HepG2 (cell line): Measurements from ENCODE around the gene DHX29. TPM values are rescaled to one million over a fixed set of nuclear protein-coding genes. Genes with fewer than 3 reads are reported as not detected.

Experiments used
- CTCF ChIP-seq: sonication (generic); formaldehyde crosslinking; IDR thresholded peaks from 2 replicates; pipeline ENCODE4 v1.5.0; 2020; ENCODE audit warnings: mild to moderate bottlenecking, missing genetic modification reagents, moderate library complexity
- MEF2D ChIP-seq: sonication (generic); formaldehyde crosslinking; IDR thresholded peaks from 2 replicates; pipeline ENCODE4 v1.5.1; 2020; ENCODE audit warnings: mild to moderate bottlenecking, missing genetic modification reagents
- PATZ1 ChIP-seq: sonication (generic); formaldehyde crosslinking; IDR thresholded peaks from 2 replicates; pipeline ENCODE4 v1.4.0; 2020; ENCODE audit warnings: missing genetic modification reagents
- SATB2 ChIP-seq: sonication (generic); formaldehyde crosslinking; IDR thresholded peaks from 2 replicates; pipeline ENCODE4 v1.5.0; 2020; ENCODE audit warnings: missing genetic modification reagents
- SP140L ChIP-seq: sonication (generic); formaldehyde crosslinking; IDR thresholded peaks from 2 replicates; pipeline ENCODE4 v1.4.0; 2020; ENCODE audit warnings: missing genetic modification reagents, borderline replicate concordance
- UBTF ChIP-seq: sonication (generic); formaldehyde crosslinking; IDR thresholded peaks from 2 replicates; pipeline ENCODE4 v1.4.0; 2020; ENCODE audit warnings: mild to moderate bottlenecking, missing genetic modification reagents
- ZNF331 ChIP-seq: sonication (generic); formaldehyde crosslinking; IDR thresholded peaks from 2 replicates; pipeline ENCODE4 v1.4.0; 2020; ENCODE audit warnings: missing genetic modification reagents
- ZNF616 ChIP-seq: sonication (generic); formaldehyde crosslinking; IDR thresholded peaks from 2 replicates; pipeline ENCODE4 v1.5.0; 2020; ENCODE audit warnings: low read depth, mild to moderate bottlenecking, missing genetic modification reagents
- ZNF644 ChIP-seq: IDR thresholded peaks from 2 replicates; pipeline ENCODE4 v1.6.1; 2016; ENCODE audit warnings: low read depth
- polyA plus RNA-seq, 8 experiments: library from polyadenylated mRNA; depleted of rRNA in 3 of 8; stranded (reverse) in 7 of 8; unstranded in 1 of 8; fragments of >200 nt; fragmentation: Illumina TruSeq in 4 of 8; extraction: Trizol in 4 of 8; gene quantifications; 2 replicates each; pipeline versions ENCODE4 v1.2.1 to v1.2.3, GENCODE V29; 2011 to 2016; ENCODE audit warnings: low read depth in 4 of 8, missing spikeins in 1 of 8, mixed read lengths in 1 of 8; ENCODE audit not compliant: insufficient read depth in 1 of 8
- total RNA-seq, 5 experiments: library from RNA; depleted of rRNA; stranded (reverse); fragments of >200 nt; fragmentation: Illumina TruSeq; extraction: Trizol; gene quantifications; 2 replicates each; pipeline ENCODE4 v1.2.3, GENCODE V29; 2016; ENCODE audit warnings: low read depth in 1 of 5
- TF ChIP-seq, protein P1 (sequence below): sonication (generic); formaldehyde crosslinking; IDR thresholded peaks from 2 replicates; pipeline ENCODE4 v1.4.0; 2020; ENCODE audit warnings: missing genetic modification reagents
- TF ChIP-seq, protein P2 (sequence below): sonication (generic); formaldehyde crosslinking; IDR thresholded peaks from 2 replicates; pipeline ENCODE4; 2020; ENCODE audit warnings: missing genetic modification reagents, mild to moderate bottlenecking, borderline replicate concordance

The DHX29 gene
- total and polyA plus RNA-seq, 2 of the 13 experiments (the other 11 are each of a cell fraction or from before 2014, with no cell fraction given), result 1.9 to 22.0 TPM

DNA sequence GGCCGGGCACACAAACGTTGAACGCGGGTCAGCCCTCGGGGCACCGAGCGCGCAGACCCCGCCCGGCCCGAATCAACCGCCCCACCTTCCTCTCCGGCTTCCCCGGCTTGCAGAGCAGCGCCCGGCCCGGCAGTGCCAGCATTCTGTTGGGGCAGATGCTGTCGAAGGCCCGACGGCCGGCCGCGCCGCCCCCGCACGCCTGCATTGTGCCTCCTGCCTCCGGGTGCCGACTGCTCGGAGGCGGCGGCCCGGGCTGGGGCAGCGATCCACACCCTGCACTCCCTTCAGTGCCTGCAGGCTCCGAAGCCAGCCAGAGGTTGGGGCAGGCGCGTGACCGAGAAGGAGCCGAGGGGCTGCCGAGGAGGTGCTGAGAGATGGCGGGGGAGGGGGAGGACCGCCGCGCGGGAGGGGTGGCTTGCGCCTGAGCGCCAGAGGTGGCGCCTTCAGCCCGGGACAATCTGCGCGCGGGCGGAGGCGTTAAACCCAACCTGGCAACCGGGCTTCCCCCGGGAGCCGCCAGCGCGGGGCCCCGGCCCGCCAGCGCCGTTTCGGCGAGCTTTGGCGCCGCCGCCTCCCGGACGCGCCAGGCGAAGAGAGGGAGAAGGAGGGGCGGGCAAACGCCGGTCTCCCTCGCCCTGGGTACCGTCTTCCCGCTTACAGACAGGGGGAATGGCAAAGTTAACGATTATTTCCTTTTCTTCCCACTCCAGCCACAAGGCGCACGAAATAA lies 80.4 kb downstream of the DHX29 start, which contains the start of gene MCIDAS (continued):
- TF ChIP-seq SP140L (CRISPR knock-in tag), result no peak
- TF ChIP-seq, protein P1, sequence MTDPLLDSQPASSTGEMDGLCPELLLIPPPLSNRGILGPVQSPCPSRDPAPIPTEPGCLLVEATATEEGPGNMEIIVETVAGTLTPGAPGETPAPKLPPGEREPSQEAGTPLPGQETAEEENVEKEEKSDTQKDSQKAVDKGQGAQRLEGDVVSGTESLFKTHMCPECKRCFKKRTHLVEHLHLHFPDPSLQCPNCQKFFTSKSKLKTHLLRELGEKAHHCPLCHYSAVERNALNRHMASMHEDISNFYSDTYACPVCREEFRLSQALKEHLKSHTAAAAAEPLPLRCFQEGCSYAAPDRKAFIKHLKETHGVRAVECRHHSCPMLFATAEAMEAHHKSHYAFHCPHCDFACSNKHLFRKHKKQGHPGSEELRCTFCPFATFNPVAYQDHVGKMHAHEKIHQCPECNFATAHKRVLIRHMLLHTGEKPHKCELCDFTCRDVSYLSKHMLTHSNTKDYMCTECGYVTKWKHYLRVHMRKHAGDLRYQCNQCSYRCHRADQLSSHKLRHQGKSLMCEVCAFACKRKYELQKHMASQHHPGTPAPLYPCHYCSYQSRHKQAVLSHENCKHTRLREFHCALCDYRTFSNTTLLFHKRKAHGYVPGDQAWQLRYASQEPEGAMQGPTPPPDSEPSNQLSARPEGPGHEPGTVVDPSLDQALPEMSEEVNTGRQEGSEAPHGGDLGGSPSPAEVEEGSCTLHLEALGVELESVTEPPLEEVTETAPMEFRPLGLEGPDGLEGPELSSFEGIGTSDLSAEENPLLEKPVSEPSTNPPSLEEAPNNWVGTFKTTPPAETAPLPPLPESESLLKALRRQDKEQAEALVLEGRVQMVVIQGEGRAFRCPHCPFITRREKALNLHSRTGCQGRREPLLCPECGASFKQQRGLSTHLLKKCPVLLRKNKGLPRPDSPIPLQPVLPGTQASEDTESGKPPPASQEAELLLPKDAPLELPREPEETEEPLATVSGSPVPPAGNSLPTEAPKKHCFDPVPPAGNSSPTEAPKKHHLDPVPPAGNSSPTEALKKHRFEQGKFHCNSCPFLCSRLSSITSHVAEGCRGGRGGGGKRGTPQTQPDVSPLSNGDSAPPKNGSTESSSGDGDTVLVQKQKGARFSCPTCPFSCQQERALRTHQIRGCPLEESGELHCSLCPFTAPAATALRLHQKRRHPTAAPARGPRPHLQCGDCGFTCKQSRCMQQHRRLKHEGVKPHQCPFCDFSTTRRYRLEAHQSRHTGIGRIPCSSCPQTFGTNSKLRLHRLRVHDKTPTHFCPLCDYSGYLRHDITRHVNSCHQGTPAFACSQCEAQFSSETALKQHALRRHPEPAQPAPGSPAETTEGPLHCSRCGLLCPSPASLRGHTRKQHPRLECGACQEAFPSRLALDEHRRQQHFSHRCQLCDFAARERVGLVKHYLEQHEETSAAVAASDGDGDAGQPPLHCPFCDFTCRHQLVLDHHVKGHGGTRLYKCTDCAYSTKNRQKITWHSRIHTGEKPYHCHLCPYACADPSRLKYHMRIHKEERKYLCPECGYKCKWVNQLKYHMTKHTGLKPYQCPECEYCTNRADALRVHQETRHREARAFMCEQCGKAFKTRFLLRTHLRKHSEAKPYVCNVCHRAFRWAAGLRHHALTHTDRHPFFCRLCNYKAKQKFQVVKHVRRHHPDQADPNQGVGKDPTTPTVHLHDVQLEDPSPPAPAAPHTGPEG (CRISPR knock-in tag), result peak; percentile 96
- TF ChIP-seq ZNF331 (CRISPR knock-in tag), result 0 out of 2 replicates have a peak, but pooled peaks have one; percentile 9
- TF ChIP-seq CTCF (CRISPR knock-in tag), result peak; percentile 30; the same call in 1 of the 2 replicates
- no peak for TF ChIP-seq MEF2D
- no peak for TF ChIP-seq SATB2 (CRISPR knock-in tag)
- TF ChIP-seq, protein P2, sequence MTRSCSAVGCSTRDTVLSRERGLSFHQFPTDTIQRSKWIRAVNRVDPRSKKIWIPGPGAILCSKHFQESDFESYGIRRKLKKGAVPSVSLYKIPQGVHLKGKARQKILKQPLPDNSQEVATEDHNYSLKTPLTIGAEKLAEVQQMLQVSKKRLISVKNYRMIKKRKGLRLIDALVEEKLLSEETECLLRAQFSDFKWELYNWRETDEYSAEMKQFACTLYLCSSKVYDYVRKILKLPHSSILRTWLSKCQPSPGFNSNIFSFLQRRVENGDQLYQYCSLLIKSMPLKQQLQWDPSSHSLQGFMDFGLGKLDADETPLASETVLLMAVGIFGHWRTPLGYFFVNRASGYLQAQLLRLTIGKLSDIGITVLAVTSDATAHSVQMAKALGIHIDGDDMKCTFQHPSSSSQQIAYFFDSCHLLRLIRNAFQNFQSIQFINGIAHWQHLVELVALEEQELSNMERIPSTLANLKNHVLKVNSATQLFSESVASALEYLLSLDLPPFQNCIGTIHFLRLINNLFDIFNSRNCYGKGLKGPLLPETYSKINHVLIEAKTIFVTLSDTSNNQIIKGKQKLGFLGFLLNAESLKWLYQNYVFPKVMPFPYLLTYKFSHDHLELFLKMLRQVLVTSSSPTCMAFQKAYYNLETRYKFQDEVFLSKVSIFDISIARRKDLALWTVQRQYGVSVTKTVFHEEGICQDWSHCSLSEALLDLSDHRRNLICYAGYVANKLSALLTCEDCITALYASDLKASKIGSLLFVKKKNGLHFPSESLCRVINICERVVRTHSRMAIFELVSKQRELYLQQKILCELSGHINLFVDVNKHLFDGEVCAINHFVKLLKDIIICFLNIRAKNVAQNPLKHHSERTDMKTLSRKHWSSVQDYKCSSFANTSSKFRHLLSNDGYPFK (CRISPR knock-in tag), result 0 out of 2 replicates have a peak, but pooled peaks have one; percentile 30
- 0 out of 2 replicates have a peak, but pooled peaks have one; percentile 36 for TF ChIP-seq PATZ1
- TF ChIP-seq ZNF644, result no peak
- TF ChIP-seq ZNF616, result 0 out of 2 replicates have a peak, but pooled peaks have one; percentile 8
- peak; percentile 49; the same call in 1 of the 2 replicates for TF ChIP-seq UBTF
